Brain pericyte (primary cell): Measurements from ENCODE around the gene ZBTB48.

ENCODE experiments used
- DNase-seq: peaks from one replicate; pipeline ENCODE4 v3.0.0-alpha.2; 2012; ENCODE audit warnings: low read depth, low spot score

The ZBTB48 gene

DNA sequence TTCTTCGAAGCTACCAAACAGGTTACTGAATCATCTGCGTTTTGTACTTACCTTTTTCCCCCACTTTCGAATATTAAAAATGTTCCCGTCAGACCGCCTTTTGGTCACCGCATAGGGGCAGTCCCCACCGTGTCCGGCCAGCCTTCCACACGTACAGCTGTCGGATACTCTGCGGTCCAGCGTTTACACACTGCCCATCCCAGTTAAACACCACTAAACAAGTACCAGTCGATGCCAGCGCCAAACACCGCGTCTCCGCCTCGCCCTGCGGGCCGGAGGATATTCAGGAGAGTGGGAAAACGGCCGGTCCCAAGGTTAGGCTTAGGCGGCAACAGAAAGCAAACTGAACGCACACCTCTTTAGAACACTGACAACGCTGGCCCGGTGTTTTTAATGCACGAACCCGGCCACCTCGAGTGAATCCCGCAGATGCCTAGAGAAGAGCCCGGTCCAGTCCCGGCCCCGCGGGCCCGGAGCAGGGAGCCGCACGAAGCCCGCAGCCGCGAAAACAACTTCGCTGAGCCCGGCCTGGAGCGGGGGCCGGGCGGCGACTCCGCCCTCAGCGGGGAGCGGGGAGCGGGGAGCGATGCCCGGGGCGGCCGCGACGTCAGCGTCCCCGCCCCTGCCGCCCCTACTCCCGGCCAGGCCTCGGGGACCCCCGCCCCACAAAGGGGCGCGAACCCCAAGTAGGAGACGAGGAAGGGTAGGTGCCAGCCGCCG is 33.0 kb downstream of the ZBTB48 start:
- no peak for DNase-seq

DNA sequence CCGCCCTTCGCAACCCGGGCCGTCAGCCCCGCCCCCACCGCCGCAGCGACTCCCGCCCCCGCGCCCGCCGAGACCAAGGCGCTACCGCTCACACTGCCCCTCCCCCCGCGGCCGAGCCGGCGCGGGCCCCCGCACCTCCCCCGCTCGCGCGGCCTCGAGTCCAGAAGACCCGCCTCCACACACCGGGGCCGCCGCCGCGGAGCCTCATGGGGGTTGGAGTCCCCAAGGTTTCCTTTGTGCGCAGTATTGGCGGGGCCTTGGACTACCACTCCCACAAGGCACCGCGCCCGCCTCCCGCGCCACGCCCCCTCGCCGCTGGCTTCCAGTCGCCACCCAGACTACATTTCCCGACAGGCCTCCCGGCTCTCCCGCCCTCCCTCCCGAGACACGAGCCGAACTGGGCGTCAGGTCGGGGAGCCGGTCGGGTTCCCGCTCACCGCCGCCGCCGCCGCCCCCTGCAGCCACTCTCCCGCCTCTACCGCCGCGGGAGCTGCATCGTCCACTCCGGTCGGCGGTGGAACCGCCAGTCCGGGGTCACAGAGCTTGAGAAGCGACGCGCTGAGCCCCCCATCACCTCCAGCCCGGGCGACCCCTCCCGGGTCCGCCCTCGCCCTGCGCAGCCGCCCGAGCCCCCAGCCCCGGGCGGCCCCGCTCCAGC is 33.7 kb downstream of the ZBTB48 start, which contains the start of gene PHF13:
PHF13 (plus strand) TSS at position 371 of the 658 bp plus-strand sequence. CDS start 336 bp downstream, outside the sequence.
- DNase-seq: peak; percentile 96

DNA sequence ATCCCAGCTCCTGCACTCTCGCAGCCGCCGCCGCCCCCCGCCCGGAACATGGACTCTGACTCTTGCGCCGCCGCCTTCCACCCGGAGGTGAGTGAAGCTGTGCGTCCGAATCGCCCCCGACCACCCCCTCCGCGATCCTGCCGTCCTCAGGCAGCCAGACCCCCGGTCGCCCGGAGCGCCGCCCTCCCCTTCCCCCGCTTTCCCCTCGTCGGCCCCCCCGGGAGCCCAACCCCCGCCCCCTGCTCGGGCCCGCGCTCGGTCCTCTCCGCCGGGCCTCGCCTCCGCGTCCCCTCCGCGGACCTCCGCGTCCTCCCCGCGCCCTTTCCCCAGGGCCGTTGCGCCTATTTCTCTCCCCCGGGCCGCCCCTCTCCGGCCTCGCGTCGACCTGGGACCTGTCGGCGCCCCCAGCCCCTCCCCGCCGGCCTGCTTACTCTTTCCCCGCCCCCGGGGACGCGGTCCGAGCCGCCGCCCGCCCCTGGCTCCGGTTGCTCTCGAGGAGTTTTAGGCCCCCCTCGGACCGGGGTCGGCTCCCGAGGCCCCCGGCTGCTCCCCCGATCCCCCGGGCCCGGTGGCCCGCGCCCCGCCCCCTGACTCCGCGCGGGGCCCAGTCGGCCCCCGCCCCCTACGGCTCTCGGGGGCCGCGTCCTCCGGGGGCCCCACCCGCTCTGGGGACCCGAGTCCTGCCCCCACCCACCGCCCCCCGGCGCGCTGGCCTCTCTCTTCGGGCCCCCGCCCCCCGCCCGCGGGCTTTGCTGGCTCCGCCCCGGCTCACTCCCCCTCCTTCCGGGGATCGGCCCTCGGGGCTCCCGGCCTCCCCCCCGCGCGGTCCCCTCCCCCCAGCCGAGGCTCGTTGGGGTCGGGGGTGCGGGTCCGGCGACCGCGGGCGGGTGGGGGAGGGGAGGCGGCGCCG is 34.5 kb downstream of the ZBTB48 start:
- DNase-seq: no peak

DNA sequence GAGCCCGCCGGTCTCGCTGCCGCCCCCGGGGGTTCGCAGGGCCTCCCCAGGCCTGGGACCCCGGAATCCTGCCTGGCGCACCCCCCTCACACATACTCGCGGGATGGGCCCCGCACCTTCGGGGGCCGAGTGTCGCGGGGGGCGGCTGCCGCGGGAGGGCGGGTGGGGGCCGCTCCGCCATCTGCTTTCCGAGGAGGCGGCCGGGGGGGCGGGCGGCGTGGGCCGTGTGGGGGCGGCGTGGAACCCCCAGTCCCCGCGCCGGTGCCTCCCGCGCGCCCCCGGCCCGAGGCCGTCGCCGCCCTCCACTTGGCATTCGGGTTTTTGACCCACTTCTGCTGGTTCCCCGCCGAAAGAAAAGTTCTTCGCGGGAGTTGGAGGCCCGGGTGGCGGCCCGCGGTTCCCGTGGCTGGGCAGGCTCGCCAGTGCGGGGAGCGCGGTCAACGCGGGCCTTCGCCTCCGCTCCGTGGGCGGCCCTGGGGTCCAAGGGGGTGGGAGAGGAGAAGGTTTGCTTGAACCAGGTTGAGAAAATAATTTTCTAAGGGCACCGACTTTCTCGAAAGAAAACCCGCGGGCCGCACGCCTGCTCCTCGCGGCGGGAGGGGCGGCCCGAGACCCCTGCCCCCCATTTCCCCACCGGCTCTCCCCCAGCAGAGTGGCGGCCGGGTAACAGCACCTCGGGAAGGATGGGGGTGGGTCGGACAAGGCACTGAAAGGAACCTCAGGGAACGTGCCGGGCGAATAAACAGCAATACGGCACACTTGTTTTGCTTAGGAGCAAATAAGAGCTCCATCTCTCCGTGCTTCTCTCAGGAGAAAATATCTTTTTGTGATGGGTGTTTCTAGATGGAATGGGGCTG is 35.4 kb downstream of the ZBTB48 start:
- DNase-seq: no peak

DNA sequence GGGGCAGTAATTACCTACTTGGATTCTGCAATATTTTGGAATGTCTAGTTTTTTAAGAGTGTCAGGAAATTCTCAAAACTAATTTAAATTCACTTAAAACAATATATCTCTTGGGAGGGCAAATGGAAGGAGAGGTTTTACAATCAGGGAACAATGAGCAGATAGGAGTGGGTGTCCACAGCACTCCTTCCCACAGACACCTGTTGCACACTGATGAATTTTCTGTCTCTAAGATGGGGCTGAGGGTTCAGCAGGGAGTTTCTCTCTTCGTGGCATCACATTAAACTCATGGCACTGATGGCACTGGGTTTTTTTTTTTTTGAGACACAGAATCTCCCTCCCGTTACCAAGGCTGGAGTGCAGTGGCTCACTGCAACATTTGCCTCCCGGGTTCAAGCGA is 39.3 kb downstream of the ZBTB48 start:
- DNase-seq: no peak

DNA sequence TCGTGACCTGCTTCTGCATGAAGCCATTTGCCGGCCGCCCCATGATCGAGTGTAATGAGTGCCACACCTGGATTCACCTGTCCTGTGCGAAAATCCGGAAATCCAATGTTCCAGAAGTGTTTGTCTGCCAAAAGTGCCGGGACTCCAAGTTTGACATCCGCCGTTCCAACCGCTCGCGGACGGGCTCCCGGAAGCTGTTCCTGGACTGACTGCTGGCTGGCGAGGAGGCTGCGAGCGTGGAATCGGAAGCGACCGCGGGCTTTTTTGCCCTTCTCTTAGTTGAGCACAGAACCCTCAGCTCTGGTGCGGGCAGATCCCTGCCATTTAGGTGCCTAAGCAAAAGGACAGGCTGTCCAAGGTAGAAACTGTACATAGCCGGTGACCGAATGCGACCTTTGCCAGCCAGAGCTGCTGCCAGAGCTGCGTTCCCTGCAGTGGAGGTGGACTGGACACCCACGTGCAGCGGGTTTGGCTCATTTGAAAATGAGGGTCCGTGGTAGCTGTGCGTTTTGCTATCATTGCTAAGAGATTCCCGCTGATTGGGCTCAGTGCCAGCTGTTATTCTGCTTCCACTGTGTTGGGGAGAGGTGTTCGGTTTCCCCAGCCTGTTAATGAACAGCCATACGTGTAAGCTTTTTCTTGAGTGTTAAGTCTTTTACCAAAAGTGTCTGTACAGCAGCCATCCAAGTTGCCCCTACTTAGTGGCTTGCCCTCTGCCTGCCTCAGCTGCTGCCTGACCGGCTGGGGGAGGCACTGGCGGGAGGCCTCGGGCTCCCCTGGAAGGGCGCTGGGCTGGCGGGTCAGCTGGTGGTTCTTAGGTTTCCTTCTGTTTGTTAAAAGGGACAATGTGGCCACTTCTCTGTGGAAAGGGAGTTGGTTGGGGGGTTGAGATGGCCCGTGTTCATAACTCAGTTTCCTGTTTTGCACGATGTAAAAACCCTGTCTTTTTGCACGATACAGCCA is 41.9 kb downstream of the ZBTB48 start:
- no peak for DNase-seq

DNA sequence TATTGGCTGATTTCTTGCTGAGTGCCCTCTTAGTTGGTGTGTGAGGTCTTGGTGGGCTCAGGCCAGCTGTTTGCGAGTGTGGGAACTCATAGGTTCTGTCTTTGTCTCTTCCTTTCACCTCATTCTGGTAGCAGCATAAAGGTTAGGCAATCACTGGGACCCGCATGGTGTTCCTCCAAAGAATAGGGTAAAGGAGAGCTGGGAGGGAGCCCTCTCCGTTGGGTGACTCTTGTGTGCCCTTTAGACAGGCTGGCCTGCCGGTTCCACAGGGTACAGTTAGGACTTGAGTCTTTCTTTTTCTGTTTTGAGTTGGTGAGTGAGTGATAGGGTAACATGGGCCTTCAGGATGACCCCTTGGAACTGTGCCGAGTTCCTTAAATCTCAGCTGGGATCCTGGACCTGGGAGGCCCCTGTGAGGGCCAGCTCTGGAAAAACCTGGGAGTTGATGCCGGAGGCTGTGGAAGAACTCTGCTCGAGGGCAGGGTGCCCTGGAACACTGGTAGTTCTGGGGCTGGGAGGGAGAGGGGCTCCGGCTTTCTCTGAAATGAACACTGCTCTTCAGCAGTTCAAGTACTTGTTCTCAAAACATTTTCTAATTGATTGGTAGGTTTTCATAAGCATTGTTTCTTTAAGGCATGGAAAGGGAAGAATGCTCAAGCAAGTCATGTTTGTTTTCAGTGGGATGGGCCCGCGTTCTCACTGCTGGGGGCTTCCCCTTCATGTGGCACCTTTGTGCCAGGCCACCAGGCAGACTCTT is 42.8 kb downstream of the ZBTB48 start:
- DNase-seq: no peak

DNA sequence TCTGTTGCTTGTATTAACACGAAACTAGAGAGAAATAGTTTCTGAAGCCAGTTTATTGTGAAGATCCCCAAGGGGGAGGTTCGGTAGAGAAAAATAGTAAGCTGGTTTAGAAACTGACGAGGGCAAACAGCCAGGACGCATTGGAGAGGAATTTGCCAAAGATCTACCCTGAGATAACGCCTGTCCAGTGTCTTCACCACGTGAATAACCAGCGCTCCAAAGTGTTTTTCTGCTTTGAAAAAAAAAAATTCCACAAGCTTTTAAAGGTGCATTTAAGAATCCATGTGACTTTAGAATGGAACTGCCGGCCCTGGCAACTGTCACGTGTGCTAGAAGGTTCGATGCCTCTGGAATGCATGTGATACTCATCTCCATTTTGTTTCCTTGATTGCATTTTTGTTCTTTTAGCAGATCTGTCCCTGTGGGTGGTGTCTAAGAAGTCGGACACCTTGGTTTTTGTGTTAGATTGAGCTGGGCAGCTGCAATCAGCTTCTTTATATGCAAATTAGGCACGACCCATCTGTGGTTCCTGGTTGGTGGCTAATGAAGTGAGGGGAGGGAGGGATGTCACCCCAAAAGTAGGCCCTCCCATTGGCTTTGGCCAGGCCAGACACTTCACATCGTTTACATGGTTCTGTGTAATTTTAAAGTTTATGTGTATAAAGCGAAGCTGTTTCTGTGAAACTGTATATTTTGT is 43.6 kb downstream of the ZBTB48 start:
- DNase-seq: no peak

DNA sequence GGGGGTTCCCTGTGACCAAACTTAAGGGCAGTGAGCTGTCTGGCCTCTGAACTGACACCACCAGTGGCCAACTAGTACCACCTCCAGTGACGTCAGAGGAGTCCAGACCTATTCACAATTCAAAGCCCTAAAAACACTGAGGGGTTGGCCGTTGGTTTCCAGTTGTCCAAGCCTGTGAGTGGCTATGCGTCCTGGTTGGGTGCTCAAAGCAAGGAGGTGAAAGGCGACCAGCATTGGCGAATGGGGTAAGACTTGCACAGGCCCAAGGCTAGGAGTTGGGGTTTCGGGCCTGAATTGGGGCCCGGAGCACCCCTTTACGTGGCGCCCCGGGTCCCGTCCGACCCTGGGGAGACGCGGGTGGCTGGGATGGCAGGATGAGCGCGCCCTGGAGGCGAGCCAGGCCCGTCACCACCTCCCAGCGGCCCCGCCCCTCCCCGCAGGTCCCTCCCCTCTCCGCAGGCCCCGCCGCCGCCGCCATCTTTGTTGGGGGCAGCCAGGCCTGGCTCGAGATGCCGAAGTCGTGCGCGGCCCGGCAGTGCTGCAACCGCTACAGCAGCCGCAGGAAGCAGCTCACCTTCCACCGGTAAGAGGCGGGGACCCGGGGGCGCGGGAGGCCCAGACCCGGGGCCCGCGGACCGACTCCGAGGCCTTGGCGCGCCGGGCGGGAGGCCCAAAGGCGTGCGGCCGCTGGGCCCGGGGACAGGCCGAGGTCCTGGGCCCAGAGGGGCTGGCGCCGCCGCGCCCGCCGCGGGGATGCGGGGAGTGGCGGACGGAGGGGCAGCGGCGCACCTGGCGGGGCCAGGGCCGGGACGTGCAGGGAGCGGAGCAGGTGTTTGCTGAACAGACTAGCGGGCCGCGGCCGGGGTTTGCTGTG is 45.2 kb downstream of the ZBTB48 start, which contains the start of gene THAP3:
THAP3 (plus strand) TSS at position 159 of the 874 bp plus-strand sequence; CDS start at position 510, 351 bp downstream.
- DNase-seq: no peak

DNA sequence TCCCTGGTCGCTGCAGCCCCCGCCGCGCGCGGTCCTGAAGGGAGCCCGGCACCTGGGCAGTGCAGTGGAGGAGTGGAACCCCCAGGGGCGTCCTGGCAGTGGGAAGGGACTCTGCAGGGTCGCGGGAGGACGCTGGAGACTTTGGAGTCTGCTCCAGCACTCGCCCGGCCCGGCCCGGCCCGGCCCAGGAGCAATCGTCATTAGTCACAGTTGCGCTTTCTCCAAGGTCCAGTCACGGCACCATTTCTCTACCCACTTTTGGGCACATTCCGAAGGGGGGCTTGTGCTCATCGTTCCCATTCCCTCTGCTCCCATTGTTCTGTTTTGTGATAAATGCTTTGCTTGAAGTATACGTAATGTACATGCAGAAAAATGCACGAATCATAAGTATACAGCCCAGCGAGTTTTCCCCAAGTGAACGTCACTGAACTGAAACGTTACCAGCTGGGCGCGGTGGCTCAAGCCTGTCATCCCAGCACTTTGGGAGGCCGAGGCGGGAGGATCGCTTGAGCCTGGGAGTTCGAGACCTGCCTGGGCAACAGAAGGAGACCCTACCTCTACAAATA is 45.9 kb downstream of the ZBTB48 start:
- no peak for DNase-seq

DNA sequence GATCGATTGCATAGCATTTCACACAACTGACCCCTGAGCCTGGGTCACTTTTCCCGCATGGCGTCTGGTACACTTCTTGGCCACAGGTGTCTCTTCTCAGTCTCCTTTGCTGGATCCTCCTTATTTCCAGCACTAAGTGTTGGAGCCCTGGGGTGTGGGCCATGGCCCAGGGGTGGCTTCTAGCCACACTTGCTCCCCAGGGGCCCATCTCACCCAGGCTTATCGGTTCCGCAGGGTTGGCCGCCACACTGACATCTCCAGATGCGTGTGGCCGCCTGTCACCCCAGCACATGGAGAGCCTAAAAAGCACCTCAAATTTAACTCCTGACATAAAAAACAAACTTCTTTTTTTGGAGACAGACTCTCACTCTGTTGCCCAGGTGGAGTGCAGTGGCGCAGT is 47.2 kb downstream of the ZBTB48 start:
- DNase-seq: no peak

DNA sequence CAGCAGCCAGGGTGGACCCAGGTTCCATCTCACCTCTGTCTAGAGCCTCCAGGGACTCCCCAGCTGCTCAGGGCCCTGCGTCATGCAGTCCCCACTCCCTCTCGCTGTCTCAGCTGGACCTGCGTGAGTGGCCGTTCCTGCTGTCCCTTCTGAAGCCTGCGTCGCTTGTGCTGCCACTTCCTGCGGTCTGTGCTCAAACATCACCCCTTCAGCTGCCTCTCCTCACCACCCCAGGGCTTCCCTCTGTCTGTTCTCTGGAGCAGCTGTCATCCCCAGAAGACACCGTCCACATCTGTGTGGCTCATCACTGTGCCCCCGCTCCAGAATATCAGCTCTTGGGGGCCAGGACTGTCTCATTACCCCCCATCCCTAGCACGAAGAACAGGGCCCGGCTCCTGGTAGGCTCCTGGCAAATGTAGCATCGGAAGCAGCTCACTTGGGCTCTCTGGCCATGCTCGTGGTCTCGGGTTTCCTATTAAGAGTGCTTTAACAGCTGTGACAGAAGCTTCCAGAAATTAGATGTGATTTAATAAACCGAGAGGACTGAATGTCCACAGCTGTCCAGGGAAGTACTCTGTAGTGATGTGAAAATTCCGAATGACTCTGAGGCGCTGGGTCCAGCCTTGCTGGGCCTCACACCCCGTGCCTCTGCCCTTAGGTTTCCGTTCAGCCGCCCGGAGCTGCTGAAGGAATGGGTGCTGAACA is 48.2 kb downstream of the ZBTB48 start:
- no peak for DNase-seq

DNA sequence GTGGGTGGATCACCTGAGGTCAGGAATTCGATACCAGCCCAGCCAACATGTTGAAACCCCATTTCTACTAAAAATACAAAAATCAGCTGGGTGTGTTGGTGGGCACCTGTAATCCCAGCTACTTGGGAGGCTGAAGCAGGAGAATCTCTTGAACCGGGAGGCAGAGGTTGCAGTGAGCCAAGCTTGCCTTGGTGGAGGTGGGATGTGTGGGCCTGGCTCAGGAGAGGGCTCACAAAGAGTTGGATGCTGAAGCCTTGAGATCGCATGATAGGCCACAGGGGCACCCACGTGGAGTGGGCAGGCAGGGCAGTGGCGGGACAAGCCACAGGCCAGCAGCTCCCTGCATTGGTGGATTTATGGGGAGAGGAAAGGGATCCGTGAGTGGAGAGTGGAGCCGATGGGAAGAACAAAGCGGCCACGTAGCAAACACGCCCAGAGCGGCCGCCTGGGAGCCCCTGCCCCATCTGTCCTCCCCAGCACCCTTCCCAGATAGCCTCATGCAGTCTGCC is 49.2 kb downstream of the ZBTB48 start:
- DNase-seq: no peak

DNA sequence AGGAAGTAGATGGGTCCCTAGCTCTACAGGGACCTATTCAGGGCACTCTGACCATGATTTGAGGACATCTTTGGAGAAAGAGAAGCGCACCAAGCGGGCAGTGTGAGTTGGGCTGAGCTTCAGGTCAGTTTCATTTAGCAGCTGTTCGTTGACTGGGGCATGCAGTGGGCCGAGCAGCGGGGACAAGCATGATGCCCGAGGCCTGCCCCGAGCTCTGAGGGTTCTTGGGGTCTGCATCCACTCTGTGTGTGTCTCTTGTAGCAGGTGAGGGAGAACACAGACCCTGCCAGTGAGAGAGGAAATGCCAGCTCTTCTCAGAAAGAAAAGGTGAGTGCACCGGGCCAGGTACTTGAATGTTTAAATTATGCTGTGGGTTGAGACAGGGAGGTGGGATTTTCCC is 50.2 kb downstream of the ZBTB48 start:
- no peak for DNase-seq

DNA sequence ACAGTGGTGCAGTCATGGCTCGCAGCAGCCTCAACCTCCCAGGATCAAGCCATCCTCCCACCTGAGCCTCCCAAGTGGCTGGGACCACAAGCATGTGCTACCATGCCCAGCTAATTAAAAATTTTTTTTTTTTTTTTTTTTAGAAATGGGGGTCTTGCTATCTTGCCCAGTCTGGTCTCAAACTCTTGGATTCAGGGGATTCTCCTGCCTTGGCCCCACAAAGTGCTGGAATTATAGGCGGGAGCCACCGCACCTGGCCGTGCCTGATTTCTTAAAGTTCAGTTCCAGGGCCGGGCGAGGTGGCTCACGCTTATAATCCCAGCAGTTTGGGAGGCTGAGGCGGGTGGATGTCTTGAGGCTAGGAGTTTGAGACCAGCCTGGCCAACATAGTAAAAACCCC is 51.3 kb downstream of the ZBTB48 start:
- DNase-seq: no peak
